Measurements from ENCODE around the gene PDLIM4.

Gene PDLIM4

DNA sequence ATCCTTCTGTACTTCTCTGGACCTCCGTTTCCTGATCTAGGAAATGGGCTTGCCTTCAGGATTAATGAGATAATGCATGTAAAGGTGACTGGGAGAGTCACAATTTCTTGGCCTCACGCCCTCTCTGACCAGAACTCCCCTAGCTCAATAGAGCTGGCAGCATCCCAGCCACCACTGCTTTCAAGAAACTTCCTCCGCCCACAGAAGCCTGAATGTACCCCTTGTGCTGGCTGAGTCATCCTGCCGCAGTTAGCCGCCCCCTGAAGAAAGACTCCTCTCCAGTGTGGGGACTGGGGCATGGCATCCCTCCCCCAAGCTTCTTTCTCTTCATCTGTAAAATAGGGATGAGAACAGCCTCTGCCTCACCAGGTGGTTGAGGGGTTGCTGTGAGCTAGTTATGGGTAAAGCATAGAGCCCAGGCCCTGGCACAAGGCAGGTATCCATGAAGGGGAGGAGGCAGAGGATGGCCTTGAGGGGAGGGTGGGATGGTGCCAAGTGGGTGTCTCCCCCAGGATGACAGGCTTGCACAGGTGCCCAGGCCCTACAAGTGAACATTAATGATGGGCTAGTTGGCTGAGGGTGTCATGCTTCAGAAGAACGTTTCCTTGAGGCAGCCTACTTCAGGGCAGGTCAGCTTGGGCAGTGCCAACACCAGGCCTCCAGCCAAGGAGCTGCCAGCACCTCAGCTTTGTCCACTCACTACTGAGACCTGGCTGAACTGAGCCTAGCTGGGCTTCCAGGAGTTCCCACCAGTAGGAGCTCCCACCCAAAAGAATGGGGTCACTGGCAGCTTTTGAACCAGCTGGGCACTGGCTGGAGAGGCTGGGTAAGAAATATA, 3.4 kb downstream of the PDLIM4 start:
- Histone ChIP-seq H3K4me1 (ENCODE audit: control insufficient read depth in 2 of 2, insufficient read depth in 2 of 2, low read length in 2 of 2) (peaks cover 14 to 29% of the 10 kb centered on the region in 2 donors), H3K4me3 (ENCODE audit: low read length in 2 of 2) (no peak overlapping the region), H3K9me3 (ENCODE audit: control insufficient read depth in 2 of 2, low read length in 2 of 2) (no peaks in the 10 kb centered on the region), H3K9ac (ENCODE audit: low read depth in 1 of 2, low read length in 2 of 2) (no peak overlapping the region), H3K27ac (ENCODE audit: low read depth in 2 of 2, low read length in 2 of 2) (peak overlapping the region; percentile 81 to 86), H3K27me3 (ENCODE audit: control insufficient read depth in 2 of 2, insufficient read depth in 2 of 2, low read length in 2 of 2) (no peaks in the 10 kb centered on the region), H3K36me3 (ENCODE audit: control insufficient read depth in 2 of 2, insufficient read depth in 2 of 2, low read length in 2 of 2) (no peaks in the 10 kb centered on the region)

DNA sequence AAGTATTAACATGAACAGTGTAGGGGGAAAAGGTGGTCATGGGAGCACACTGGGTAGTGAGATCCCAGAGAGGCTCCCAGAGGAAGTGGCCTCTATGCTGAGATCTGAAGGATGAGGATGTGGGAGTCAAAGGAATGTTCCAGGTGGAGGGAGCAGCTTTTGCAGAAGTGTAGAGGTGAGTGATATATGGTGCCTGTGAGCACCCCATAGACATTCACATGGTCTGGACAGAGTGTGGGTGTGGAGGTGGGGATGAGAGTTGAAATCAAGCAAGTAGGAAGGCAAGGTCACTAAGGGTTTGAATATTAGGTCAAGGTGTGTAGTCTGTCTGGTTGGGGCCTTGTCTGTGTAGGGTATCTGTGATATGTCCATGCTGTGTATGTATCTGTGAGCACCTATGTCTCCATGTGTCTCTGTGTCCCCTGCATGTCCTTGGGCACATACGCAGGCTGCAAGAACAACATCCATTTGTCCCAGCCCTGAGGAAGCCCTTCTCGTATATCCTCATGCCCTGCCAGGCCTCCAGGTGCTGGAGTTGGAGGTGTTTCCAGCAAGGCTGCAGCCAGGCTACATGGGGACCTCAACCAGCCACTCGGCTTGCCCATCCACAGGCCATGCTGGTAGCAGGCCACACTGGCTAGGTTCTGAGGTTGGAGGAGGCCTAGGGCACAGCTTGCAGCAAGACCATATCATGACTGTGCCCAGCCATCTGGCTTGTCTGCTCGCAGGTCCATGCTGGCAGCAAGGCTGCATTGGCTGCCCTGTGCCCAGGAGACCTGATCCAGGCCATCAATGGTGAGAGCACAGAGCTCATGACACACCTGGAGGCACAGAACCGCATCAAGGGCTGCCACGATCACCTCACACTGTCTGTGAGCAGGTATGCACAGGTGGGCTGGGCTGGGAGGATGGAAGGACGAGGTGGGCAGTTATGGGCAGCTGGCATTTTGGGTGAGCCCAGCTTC, 4.7 kb downstream of the PDLIM4 start:
- no peaks in the 10 kb centered on the region for H3K36me3 ChIP-seq (ENCODE audit: control insufficient read depth in 2 of 2, insufficient read depth in 2 of 2, low read length in 2 of 2)
- H3K27me3 ChIP-seq (ENCODE audit: control insufficient read depth in 2 of 2, insufficient read depth in 2 of 2, low read length in 2 of 2) = no peaks in the 10 kb centered on the region
- H3K4me3 ChIP-seq (ENCODE audit: low read length in 2 of 2) = no peak overlapping the region
- H3K4me1 ChIP-seq (ENCODE audit: control insufficient read depth in 2 of 2, insufficient read depth in 2 of 2, low read length in 2 of 2) = peaks cover 17 to 36% of the 10 kb centered on the region in 2 donors
- no peak overlapping the region for H3K9ac ChIP-seq (ENCODE audit: low read depth in 1 of 2, low read length in 2 of 2)
- H3K27ac ChIP-seq (ENCODE audit: low read depth in 2 of 2, low read length in 2 of 2) = no peak overlapping the region
- no peaks in the 10 kb centered on the region for H3K9me3 ChIP-seq (ENCODE audit: control insufficient read depth in 2 of 2, low read length in 2 of 2)

DNA sequence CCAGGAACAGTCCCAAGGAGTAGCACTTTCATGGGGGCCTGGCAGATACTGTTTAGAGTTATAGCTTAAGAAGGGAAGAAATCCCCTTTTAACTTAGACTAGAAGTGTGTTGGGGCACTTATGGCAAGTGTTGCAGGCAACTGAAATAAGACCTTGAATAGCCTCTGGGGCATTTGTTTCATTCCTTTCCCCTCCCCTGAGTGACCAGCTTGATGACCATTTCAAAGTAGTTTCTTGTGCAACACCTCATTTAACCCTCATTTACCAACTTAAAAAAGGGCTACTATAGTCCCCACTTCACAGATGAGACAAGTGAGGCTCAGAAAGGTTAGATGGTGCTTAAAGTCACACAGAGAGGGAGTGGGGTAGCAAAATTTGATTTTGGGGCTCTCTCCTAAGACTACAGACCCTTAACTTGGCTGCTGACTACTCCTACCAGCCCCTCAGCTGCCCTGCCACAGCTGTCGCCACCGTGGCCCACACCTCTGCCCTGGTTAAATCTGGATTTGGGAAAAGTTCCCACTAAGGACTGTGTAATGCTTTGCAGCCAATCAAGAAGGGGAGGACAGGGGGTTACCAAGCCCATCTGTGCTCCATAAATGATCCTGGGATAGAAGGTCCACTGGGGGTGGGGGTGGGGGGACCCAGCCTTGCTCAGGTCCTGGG, 5.5 kb downstream of the PDLIM4 start:
- no peak overlapping the region for H3K4me3 ChIP-seq (ENCODE audit: low read length in 2 of 2)
- no peaks in the 10 kb centered on the region for H3K36me3 ChIP-seq (ENCODE audit: control insufficient read depth in 2 of 2, insufficient read depth in 2 of 2, low read length in 2 of 2)
- peaks cover 17 to 36% of the 10 kb centered on the region in 2 donors for H3K4me1 ChIP-seq (ENCODE audit: control insufficient read depth in 2 of 2, insufficient read depth in 2 of 2, low read length in 2 of 2)
- peak overlapping the region; percentile 42 to 86 for H3K27ac ChIP-seq (ENCODE audit: low read depth in 2 of 2, low read length in 2 of 2)
- no peaks in the 10 kb centered on the region for H3K27me3 ChIP-seq (ENCODE audit: control insufficient read depth in 2 of 2, insufficient read depth in 2 of 2, low read length in 2 of 2)
- H3K9me3 ChIP-seq (ENCODE audit: control insufficient read depth in 2 of 2, low read length in 2 of 2) = no peaks in the 10 kb centered on the region
- no peak overlapping the region for H3K9ac ChIP-seq (ENCODE audit: low read depth in 1 of 2, low read length in 2 of 2)

DNA sequence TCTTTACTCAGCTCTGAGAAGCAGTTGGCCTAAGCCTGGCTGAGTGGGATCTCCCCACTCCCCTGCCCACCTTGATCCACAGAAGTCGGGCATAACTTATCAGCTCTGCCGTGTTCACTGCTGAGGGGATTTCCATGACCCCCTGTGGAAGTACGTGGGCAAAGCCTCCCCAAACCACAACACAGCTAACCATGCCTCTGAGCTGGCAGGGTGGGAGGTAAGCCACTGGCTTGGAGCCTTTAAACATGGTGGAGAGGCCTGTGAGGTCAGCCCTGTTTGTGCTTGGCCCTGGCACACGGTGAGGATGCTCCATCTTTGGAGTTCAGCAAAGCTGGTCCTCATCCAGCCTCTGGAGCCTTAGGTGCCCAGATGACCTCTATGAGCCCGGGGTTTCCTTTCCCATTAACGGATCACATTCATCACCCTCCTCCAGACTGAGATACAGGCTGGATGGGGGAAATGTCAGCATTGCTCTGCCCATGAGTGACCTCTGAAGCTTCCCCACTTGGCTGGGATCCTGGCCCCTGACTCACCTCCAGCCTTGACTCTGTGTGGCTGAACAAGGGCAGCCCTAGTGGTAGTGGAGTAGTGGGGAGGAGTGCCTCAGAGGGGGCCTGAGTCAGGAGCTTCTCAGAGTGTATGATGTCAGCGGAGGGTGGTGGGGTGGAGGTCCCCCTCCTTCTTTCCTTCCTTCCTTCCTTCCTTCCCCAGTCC, 6.2 kb downstream of the PDLIM4 start:
- H3K4me3 ChIP-seq (ENCODE audit: low read length in 2 of 2) = no peak overlapping the region
- H3K9ac ChIP-seq (ENCODE audit: low read depth in 1 of 2, low read length in 2 of 2) = no peak overlapping the region
- peak overlapping the region; percentile 42 to 86 for H3K27ac ChIP-seq (ENCODE audit: low read depth in 2 of 2, low read length in 2 of 2)
- H3K36me3 ChIP-seq (ENCODE audit: control insufficient read depth in 2 of 2, insufficient read depth in 2 of 2, low read length in 2 of 2) = no peaks in the 10 kb centered on the region
- H3K4me1 ChIP-seq (ENCODE audit: control insufficient read depth in 2 of 2, insufficient read depth in 2 of 2, low read length in 2 of 2) = peaks cover 17 to 36% of the 10 kb centered on the region in 2 donors
- H3K27me3 ChIP-seq (ENCODE audit: control insufficient read depth in 2 of 2, insufficient read depth in 2 of 2, low read length in 2 of 2) = no peaks in the 10 kb centered on the region
- H3K9me3 ChIP-seq (ENCODE audit: control insufficient read depth in 2 of 2, low read length in 2 of 2) = no peaks in the 10 kb centered on the region

- Histone ChIP-seq H3K9me3 (ENCODE audit: control insufficient read depth in 2 of 2, low read length in 2 of 2) (no peaks in the 10 kb centered on the region), H3K9ac (ENCODE audit: low read depth in 1 of 2, low read length in 2 of 2) (peak overlapping the region; percentile 24 to 42), H3K27ac (ENCODE audit: low read depth in 2 of 2, low read length in 2 of 2) (peak overlapping the region; percentile 78 to 86), H3K4me1 (ENCODE audit: control insufficient read depth in 2 of 2, insufficient read depth in 2 of 2, low read length in 2 of 2) (peaks cover 16 to 36% of the 10 kb centered on the region in 2 donors), H3K4me3 (ENCODE audit: low read length in 2 of 2) (peak overlapping the region in 1 of 2 donors; percentile 31), H3K36me3 (ENCODE audit: control insufficient read depth in 2 of 2, insufficient read depth in 2 of 2, low read length in 2 of 2) (no peaks in the 10 kb centered on the region), H3K27me3 (ENCODE audit: control insufficient read depth in 2 of 2, insufficient read depth in 2 of 2, low read length in 2 of 2) (no peaks in the 10 kb centered on the region)
These were observed 7.2 kb downstream of the PDLIM4 start for GRCh38 chr5:132264546-132265335.

- Histone ChIP-seq H3K9me3 (ENCODE audit: control insufficient read depth in 2 of 2, low read length in 2 of 2) (no peaks in the 10 kb centered on the region), H3K36me3 (ENCODE audit: control insufficient read depth in 2 of 2, insufficient read depth in 2 of 2, low read length in 2 of 2) (no peaks in the 10 kb centered on the region), H3K9ac (ENCODE audit: low read depth in 1 of 2, low read length in 2 of 2) (peak overlapping the region in 1 of 2 donors; percentile 42), H3K4me3 (ENCODE audit: low read length in 2 of 2) (peak overlapping the region in 1 of 2 donors; percentile 31), H3K4me1 (ENCODE audit: control insufficient read depth in 2 of 2, insufficient read depth in 2 of 2, low read length in 2 of 2) (peaks cover 13 to 30% of the 10 kb centered on the region in 2 donors), H3K27me3 (ENCODE audit: control insufficient read depth in 2 of 2, insufficient read depth in 2 of 2, low read length in 2 of 2) (no peaks in the 10 kb centered on the region), H3K27ac (ENCODE audit: low read depth in 2 of 2, low read length in 2 of 2) (peak overlapping the region; percentile 78 to 86)
These were observed 8.0 kb downstream of the PDLIM4 start for GRCh38 chr5:132265336-132266030.

DNA sequence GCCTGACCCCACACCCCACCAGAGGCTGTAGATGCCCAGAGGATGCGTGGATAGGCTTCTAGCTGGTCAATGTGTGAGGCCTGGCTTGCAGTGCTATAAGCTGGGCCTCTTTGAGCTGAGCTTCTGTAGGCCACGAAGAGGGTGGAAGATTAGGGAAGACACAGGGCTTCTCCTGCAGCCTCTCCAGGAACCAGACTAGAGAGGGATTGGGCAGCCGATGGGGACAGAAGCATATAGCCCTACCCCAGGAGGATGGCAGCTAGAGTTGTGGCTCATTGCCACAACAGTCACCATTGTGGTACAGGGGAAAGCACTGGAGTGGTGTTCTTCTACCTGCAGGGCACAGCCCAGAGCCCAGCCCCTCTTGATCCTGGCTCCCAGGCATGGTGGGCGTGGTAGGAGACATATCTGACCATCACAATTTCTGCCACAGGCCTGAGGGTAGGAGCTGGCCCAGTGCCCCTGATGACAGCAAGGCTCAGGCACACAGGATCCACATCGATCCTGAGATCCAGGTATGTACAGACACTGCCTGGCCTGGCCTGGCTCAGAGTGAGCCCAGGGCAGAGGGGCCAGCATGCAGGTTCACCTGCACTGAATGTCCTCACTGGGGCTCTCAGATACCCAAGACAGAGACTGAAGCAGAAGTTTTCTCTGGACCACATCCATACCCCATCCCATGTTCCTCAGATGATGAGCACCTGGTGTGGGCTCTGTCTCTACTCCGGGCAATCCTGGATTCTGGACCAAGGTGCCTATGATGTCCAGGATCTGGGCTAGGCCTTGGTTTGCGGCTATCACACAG, 8.7 kb downstream of the PDLIM4 start:
- H3K27me3 ChIP-seq (ENCODE audit: control insufficient read depth in 2 of 2, insufficient read depth in 2 of 2, low read length in 2 of 2) = no peaks in the 10 kb centered on the region
- H3K36me3 ChIP-seq (ENCODE audit: control insufficient read depth in 2 of 2, insufficient read depth in 2 of 2, low read length in 2 of 2) = no peaks in the 10 kb centered on the region
- H3K4me3 ChIP-seq (ENCODE audit: low read length in 2 of 2) = no peak overlapping the region
- peak overlapping the region; percentile 42 to 54 for H3K9ac ChIP-seq (ENCODE audit: low read depth in 1 of 2, low read length in 2 of 2)
- H3K4me1 ChIP-seq (ENCODE audit: control insufficient read depth in 2 of 2, insufficient read depth in 2 of 2, low read length in 2 of 2) = peaks cover 13 to 30% of the 10 kb centered on the region in 2 donors
- no peaks in the 10 kb centered on the region for H3K9me3 ChIP-seq (ENCODE audit: control insufficient read depth in 2 of 2, low read length in 2 of 2)
- peak overlapping the region; percentile 78 to 86 for H3K27ac ChIP-seq (ENCODE audit: low read depth in 2 of 2, low read length in 2 of 2)

DNA sequence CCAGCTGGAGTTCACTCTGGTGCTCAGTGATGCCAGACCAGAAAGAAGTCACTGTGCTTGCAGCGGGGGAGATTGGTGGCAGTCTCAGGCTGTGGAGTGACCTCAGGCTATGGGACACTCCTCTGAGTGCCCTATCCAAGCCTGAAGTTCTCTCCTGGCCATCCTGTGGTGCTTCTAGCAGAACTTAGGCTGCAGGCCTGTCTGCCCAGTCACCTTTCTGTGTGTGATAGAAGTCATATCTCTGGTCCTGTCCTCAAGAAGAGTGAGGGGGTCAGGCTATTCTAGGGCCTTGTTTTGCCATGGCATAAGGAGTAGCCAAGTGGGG, 9.3 kb downstream of the PDLIM4 start:
- Histone ChIP-seq H3K9ac (ENCODE audit: low read depth in 1 of 2, low read length in 2 of 2) (no peak overlapping the region), H3K27me3 (ENCODE audit: control insufficient read depth in 2 of 2, insufficient read depth in 2 of 2, low read length in 2 of 2) (no peaks in the 10 kb centered on the region), H3K4me1 (ENCODE audit: control insufficient read depth in 2 of 2, insufficient read depth in 2 of 2, low read length in 2 of 2) (peaks cover 13 to 30% of the 10 kb centered on the region in 2 donors), H3K27ac (ENCODE audit: low read depth in 2 of 2, low read length in 2 of 2) (no peak overlapping the region), H3K36me3 (ENCODE audit: control insufficient read depth in 2 of 2, insufficient read depth in 2 of 2, low read length in 2 of 2) (no peaks in the 10 kb centered on the region), H3K9me3 (ENCODE audit: control insufficient read depth in 2 of 2, low read length in 2 of 2) (no peaks in the 10 kb centered on the region), H3K4me3 (ENCODE audit: low read length in 2 of 2) (no peak overlapping the region)

All from mucosa of rectum (tissue), 2 donors.